ENCODE results near the gene LRBA. TPM values are rescaled to one million over a fixed set of nuclear protein-coding genes. Genes with fewer than 3 reads are reported as not detected.

LRBA gene
- total and polyA plus RNA-seq, 2 donors (not counting 3 experiments of a cell fraction or from before 2014, with no cell fraction given): 18.0 to 35.1 TPM

DNA sequence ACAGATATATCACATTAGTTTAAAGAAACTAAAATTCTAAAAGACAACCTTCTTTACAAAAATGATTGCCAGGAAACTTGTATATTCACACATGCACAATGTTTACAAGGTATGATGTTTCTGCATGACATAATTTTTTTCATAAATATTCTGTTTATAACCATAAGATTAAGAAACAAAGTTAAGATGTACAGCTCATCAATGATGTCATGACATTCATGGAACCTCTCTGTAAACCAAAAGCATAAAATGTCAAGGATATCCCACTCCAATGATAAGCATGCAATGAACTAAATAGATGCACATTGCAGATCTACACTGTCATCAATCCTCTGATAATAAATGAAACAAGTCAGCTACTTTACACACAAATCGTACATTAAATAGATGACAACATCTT, 297.1 kb downstream of the LRBA start:
- TF ChIP-seq, protein P1, sequence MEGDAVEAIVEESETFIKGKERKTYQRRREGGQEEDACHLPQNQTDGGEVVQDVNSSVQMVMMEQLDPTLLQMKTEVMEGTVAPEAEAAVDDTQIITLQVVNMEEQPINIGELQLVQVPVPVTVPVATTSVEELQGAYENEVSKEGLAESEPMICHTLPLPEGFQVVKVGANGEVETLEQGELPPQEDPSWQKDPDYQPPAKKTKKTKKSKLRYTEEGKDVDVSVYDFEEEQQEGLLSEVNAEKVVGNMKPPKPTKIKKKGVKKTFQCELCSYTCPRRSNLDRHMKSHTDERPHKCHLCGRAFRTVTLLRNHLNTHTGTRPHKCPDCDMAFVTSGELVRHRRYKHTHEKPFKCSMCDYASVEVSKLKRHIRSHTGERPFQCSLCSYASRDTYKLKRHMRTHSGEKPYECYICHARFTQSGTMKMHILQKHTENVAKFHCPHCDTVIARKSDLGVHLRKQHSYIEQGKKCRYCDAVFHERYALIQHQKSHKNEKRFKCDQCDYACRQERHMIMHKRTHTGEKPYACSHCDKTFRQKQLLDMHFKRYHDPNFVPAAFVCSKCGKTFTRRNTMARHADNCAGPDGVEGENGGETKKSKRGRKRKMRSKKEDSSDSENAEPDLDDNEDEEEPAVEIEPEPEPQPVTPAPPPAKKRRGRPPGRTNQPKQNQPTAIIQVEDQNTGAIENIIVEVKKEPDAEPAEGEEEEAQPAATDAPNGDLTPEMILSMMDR (IDR thresholded peaks at IDR 0.05; ENCODE audit: extremely low read depth in 1 of 2, insufficient read depth in 1 of 2, low read depth in 1 of 2, low read length in 2 of 2): no peak
- TF ChIP-seq FOS (IDR thresholded peaks at IDR 0.05; ENCODE audit: borderline replicate concordance, insufficient read depth, low read length): no peak
- TF ChIP-seq POLR2A (IDR thresholded peaks at IDR 0.05; ENCODE audit: low read depth, low read length): no peak
- TF ChIP-seq, protein P2, sequence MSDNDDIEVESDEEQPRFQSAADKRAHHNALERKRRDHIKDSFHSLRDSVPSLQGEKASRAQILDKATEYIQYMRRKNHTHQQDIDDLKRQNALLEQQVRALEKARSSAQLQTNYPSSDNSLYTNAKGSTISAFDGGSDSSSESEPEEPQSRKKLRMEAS (IDR thresholded peaks at IDR 0.05; ENCODE audit: insufficient read depth, insufficient read length): no peak
- no peak for TF ChIP-seq EZH2 (IDR thresholded peaks at IDR 0.05; ENCODE audit: borderline replicate concordance, low read depth, low read length, severe bottlenecking)
- no peak for TF ChIP-seq JUN (IDR thresholded peaks at IDR 0.05; ENCODE audit: borderline replicate concordance, insufficient read depth, insufficient read length, low read depth)
- TF ChIP-seq POLR2AphosphoS5 (IDR thresholded peaks at IDR 0.05; ENCODE audit: insufficient read depth, low read depth, low read length): no peak
- no peak for TF ChIP-seq GATA2 (IDR thresholded peaks at IDR 0.05; ENCODE audit: insufficient read depth, insufficient read length, low read depth, low read length)
- TF ChIP-seq MYC (IDR thresholded peaks at IDR 0.05; ENCODE audit: low read depth, low read length): no peak
- Histone ChIP-seq H3K9me3 (replicated peaks; ENCODE audit: control insufficient read depth, insufficient read depth, low read length) (no peaks in the 10 kb centered on the region), H3K4me2 (ENCODE audit: insufficient read depth, low read length) (no peak overlapping the region), H3K27ac (ENCODE audit: insufficient read depth, low read depth, low read length) (no peak overlapping the region), H3K9me1 (replicated peaks; ENCODE audit: control insufficient read depth, extremely low read depth, insufficient read depth, low read length) (no peaks in the 10 kb centered on the region), H3K36me3 (ENCODE audit: control insufficient read depth in 2 of 2, extremely low read depth in 1 of 2, insufficient read depth in 2 of 2, low read length in 2 of 2) (no peaks in the 10 kb centered on the region), H4K20me1 (replicated peaks; ENCODE audit: control insufficient read depth, extremely low read depth, insufficient read depth, low read length) (no peaks in the 10 kb centered on the region), H3K4me1 (ENCODE audit: control insufficient read depth, extremely low read depth, insufficient read depth, low read length) (peaks cover 6% of the 10 kb centered on the region), H3K27me3 (ENCODE audit: control insufficient read depth in 2 of 2, insufficient read depth in 2 of 2, low read length in 2 of 2) (no peaks in the 10 kb centered on the region), H3K4me3 (replicated peaks in 1 of 3; ENCODE audit: insufficient read depth in 1 of 3, low read depth in 1 of 3, low read length in 3 of 3) (no peak overlapping the region), H3K79me2 (ENCODE audit: control insufficient read depth, insufficient read depth, low read length) (no peaks in the 10 kb centered on the region), H2AFZ (ENCODE audit: low read depth, low read length) (no peak overlapping the region), H3K9ac (replicated peaks; ENCODE audit: extremely low read depth, insufficient read depth, low read length) (no peak overlapping the region)
- dilution Hi-C loops (cut with MboI; ENCODE audit: extremely low pct_ligation_motif_present, low sequenced_read_pairs): no loop called here
- FAIRE-seq: no peak
- ChIA-PET CTCF (interaction anchor here (0.9 to 1.7 kb wide), 2 partner anchors 9 to 149 kb away, joined by 4 read pairs; no protein-coding TSS in a partner anchor), POLR2A (no interaction called here)
- intact Hi-C loops (cut with micrococcal nuclease): no loop called here
- no peak for DNase-seq (ENCODE audit: low read depth, low spot score)
- BruUV-seq (replicated peaks): no TSS peak
